CD4-positive, alpha-beta T cell treated with Interleukin-12 subunit alpha and Interleukin-12 subunit beta, for 1 hour (primary cell): ENCODE results near the gene SFT2D3.

ENCODE experiments used
- DNase-seq: peaks from one replicate; pipeline ENCODE4 v3.0.0-alpha.2; 2020

The SFT2D3 gene

GRCh38 chr2:127701193-127701650 lies at the start of gene SFT2D3:
Gene SFT2D3, plus strand, starts transcription at chr2:127701497. Its CDS starts 32 bp downstream, at chr2:127701529.
- DNase-seq, result peak; percentile 91

GRCh38 chr2:127651971-127652550 lies 49.2 kb upstream of the SFT2D3 start:
- DNase-seq, result no peak

- no peak for DNase-seq
These were observed 48.4 kb upstream of the SFT2D3 start for GRCh38 chr2:127652786-127653357.

GRCh38 chr2:127653421-127654083 lies 47.7 kb upstream of the SFT2D3 start:
- DNase-seq, result no peak

- DNase-seq, result no peak
These were observed 47.0 kb upstream of the SFT2D3 start for GRCh38 chr2:127654084-127654837.

- DNase-seq, result no peak
These were observed 46.5 kb upstream of the SFT2D3 start for GRCh38 chr2:127654838-127655175.

GRCh38 chr2:127655209-127656073 lies 45.9 kb upstream of the SFT2D3 start:
- no peak for DNase-seq

- no peak for DNase-seq
These were observed 44.6 kb upstream of the SFT2D3 start for GRCh38 chr2:127656569-127657231.

- no peak for DNase-seq
These were observed 44.1 kb upstream of the SFT2D3 start for GRCh38 chr2:127657232-127657595.

GRCh38 chr2:127658146-127658545 lies 43.2 kb upstream of the SFT2D3 start:
- no peak for DNase-seq

GRCh38 chr2:127658641-127659407 lies 42.5 kb upstream of the SFT2D3 start:
- DNase-seq, result no peak

- no peak for DNase-seq
These were observed 41.6 kb upstream of the SFT2D3 start for GRCh38 chr2:127659408-127660290.

GRCh38 chr2:127660291-127660578 lies 41.1 kb upstream of the SFT2D3 start:
- no peak for DNase-seq

GRCh38 chr2:127661072-127661649 lies 40.1 kb upstream of the SFT2D3 start:
- DNase-seq, result no peak

- DNase-seq, result no peak
These were observed 39.3 kb upstream of the SFT2D3 start for GRCh38 chr2:127661949-127662510.

- no peak for DNase-seq
These were observed 38.2 kb upstream of the SFT2D3 start for GRCh38 chr2:127662937-127663565.

GRCh38 chr2:127663566-127664064 lies 37.7 kb upstream of the SFT2D3 start:
- DNase-seq, result no peak

GRCh38 chr2:127664065-127664894 lies 37.0 kb upstream of the SFT2D3 start:
- no peak for DNase-seq
